ENCODE measurements around the gene KRT81. TPM values are rescaled to one million over a fixed set of nuclear protein-coding genes. Genes with fewer than 3 reads are reported as not detected.

Gene KRT81
- total RNA-seq, 1 experiment from 2014 or later: 0.70 TPM

Other genes starting within 250 kb of the KRT81 start
- 19.2 to 26.9 TPM (median 22.0 TPM) in 3 replicates for gene NR4A1, start 240.1 kb downstream of the KRT81 start, total RNA-seq (2021)
- 43.3 to 52.1 TPM (median 45.0 TPM) in 3 replicates for gene ATG101, start 221.6 kb downstream of the KRT81 start, total RNA-seq (2021)
- 0.14 to 0.21 TPM in 2 of 3 replicates, not detected in the other for gene SMIM41, start 211.8 kb downstream of the KRT81 start, total RNA-seq (2021)
- gene KRT80, start 99.5 kb downstream of the KRT81 start, total RNA-seq (2021): 0.09 to 0.11 TPM (median 0.11 TPM) in 3 replicates
- 10.6 to 11.5 TPM (median 11.4 TPM) in 3 replicates for gene KRT7, start 58.3 kb downstream of the KRT81 start, total RNA-seq (2021)
- gene KRT86, start 16.9 kb downstream of the KRT81 start, total RNA-seq (2021): 0.11 to 0.18 TPM in 2 of 3 replicates, not detected in the other
- not detected in 3 replicates for gene KRT83, start 29.9 kb upstream of the KRT81 start, total RNA-seq (2021)
- not detected in 3 replicates for gene KRT85, start 75.9 kb upstream of the KRT81 start, total RNA-seq (2021)
- not detected in 3 replicates for gene KRT84, start 94.1 kb upstream of the KRT81 start, total RNA-seq (2021)
- not detected in 3 replicates for gene KRT82, start 114.8 kb upstream of the KRT81 start, total RNA-seq (2021)
- gene KRT75, start 142.8 kb upstream of the KRT81 start, total RNA-seq (2021): not detected in 3 replicates
- not detected in 3 replicates for gene KRT6B, start 160.6 kb upstream of the KRT81 start, total RNA-seq (2021)
- gene KRT6C, start 182.3 kb upstream of the KRT81 start, total RNA-seq (2021): not detected in 3 replicates
- gene KRT6A, start 201.7 kb upstream of the KRT81 start, total RNA-seq (2021): not detected in 3 replicates
- gene KRT5, start 228.9 kb upstream of the KRT81 start, total RNA-seq (2021): not detected in 3 replicates

All from WTC11 (cell line).